Osteocyte (in vitro differentiated cells): ENCODE measurements around the gene PGAP1. TPM values are rescaled to one million over a fixed set of nuclear protein-coding genes. Genes with fewer than 3 reads are reported as not detected.

Experiments used
- DNase-seq: peaks from one replicate; pipeline ENCODE4 v3.0.0; 2021; ENCODE audit warnings: mixed read lengths; ENCODE audit not compliant: unreplicated experiment; ENCODE audit errors: extremely low spot score
- H3K27ac Mint-ChIP-seq: one replicate; pipeline ENCODE4 v1.8.0; 2021; ENCODE audit warnings: mild to moderate bottlenecking, mixed read lengths; ENCODE audit not compliant: unreplicated experiment
- H3K27me3 Mint-ChIP-seq: one replicate; pipeline ENCODE4 v1.8.0; 2021; ENCODE audit warnings: mixed read lengths; ENCODE audit not compliant: unreplicated experiment
- H3K36me3 Mint-ChIP-seq: one replicate; pipeline ENCODE4 v1.8.0; 2021; ENCODE audit warnings: mixed read lengths; ENCODE audit not compliant: unreplicated experiment
- H3K4me1 Mint-ChIP-seq: one replicate; pipeline ENCODE4 v1.8.0; 2021; ENCODE audit warnings: mixed read lengths; ENCODE audit not compliant: unreplicated experiment
- H3K4me3 Mint-ChIP-seq: one replicate; pipeline ENCODE4 v1.8.0; 2021; ENCODE audit warnings: mild to moderate bottlenecking, moderate library complexity, mixed read lengths; ENCODE audit not compliant: unreplicated experiment
- H3K9me3 Mint-ChIP-seq: one replicate; pipeline ENCODE4 v1.8.0; 2021; ENCODE audit warnings: mixed read lengths; ENCODE audit not compliant: unreplicated experiment
- CTCF ChIP-seq: fragments of 200-600 bp; sonication (generic); IDR thresholded peaks from 2 replicates; pipeline ENCODE4 v1.5.0; 2021; ENCODE audit warnings: antibody characterized with exemption, mild to moderate bottlenecking, moderate library complexity
- total RNA-seq: library from RNA; stranded (reverse); gene quantifications from 2 replicates; pipeline ENCODE4 v1.2.1, GENCODE V29; 2021

PGAP1 gene
- total RNA-seq, 1 donor from 2014 or later = 22.4 TPM

GRCh38 chr2:196959281-196959680 is 32.8 kb upstream of the PGAP1 start:
- Mint-ChIP-seq H3K36me3 (no peaks in the 10 kb centered on the region), H3K27me3 (peaks cover 2% of the 10 kb centered on the region), H3K9me3 (no peaks in the 10 kb centered on the region), H3K27ac (no peak overlapping the region), H3K4me3 (no peak overlapping the region), H3K4me1 (peaks cover 5% of the 10 kb centered on the region)
- DNase-seq = no peak
- no peak for TF ChIP-seq CTCF

GRCh38 chr2:196957881-196958525 is 31.5 kb upstream of the PGAP1 start:
- Mint-ChIP-seq H3K27me3 (peaks cover 2% of the 10 kb centered on the region), H3K4me1 (peaks cover 5% of the 10 kb centered on the region), H3K9me3 (no peaks in the 10 kb centered on the region), H3K27ac (no peak overlapping the region), H3K36me3 (no peaks in the 10 kb centered on the region), H3K4me3 (no peak overlapping the region)
- TF ChIP-seq CTCF = no peak
- DNase-seq = no peak

GRCh38 chr2:196957442-196957841 is 30.9 kb upstream of the PGAP1 start:
- Mint-ChIP-seq H3K9me3 (no peaks in the 10 kb centered on the region), H3K4me3 (no peak overlapping the region), H3K27ac (no peak overlapping the region), H3K27me3 (peaks cover 2% of the 10 kb centered on the region), H3K36me3 (no peaks in the 10 kb centered on the region), H3K4me1 (peaks cover 5% of the 10 kb centered on the region)
- no peak for TF ChIP-seq CTCF
- DNase-seq = no peak

- TF ChIP-seq CTCF = no peak
- Mint-ChIP-seq H3K27me3 (peaks cover 6% of the 10 kb centered on the region), H3K36me3 (no peaks in the 10 kb centered on the region), H3K9me3 (no peaks in the 10 kb centered on the region), H3K4me1 (peaks cover 5% of the 10 kb centered on the region), H3K27ac (no peak overlapping the region), H3K4me3 (no peak overlapping the region)
- DNase-seq = no peak
Measured at GRCh38 chr2:196956069-196956468, 29.6 kb upstream of the PGAP1 start.

- peaks cover 6% of the 10 kb centered on the region for H3K27me3 Mint-ChIP-seq
- no peaks in the 10 kb centered on the region for H3K9me3 Mint-ChIP-seq
- H3K4me1 Mint-ChIP-seq = peaks cover 5% of the 10 kb centered on the region
- no peak for DNase-seq
- no peak for TF ChIP-seq CTCF
- no peak overlapping the region for H3K27ac Mint-ChIP-seq
- no peaks in the 10 kb centered on the region for H3K36me3 Mint-ChIP-seq
- H3K4me3 Mint-ChIP-seq = no peak overlapping the region
Measured at GRCh38 chr2:196955036-196955435, 28.5 kb upstream of the PGAP1 start.
